Stomach smooth muscle (tissue), 2 donors: Measurements from ENCODE around the gene HLA-DMA.

Experiments
- H3K27ac ChIP-seq: one replicate; pipeline ENCODE4 v1.7.0; 2013; ENCODE audit warnings: mild to moderate bottlenecking, low read length, inconsistent platforms
- H3K27me3 ChIP-seq, 2 donors: one replicate each; pipeline ENCODE4 v1.7.0; 2013; ENCODE audit warnings: low read length in 2 of 2; ENCODE audit not compliant: insufficient read depth in 2 of 2, control insufficient read depth in 1 of 2
- H3K36me3 ChIP-seq, 2 donors: one replicate each; pipeline ENCODE4 v1.7.0; 2013; ENCODE audit warnings: low read length in 2 of 2; ENCODE audit not compliant: control insufficient read depth in 2 of 2, insufficient read depth in 2 of 2
- H3K4me1 ChIP-seq: one replicate; pipeline ENCODE4 v1.7.0; 2013; ENCODE audit warnings: low read length; ENCODE audit not compliant: control insufficient read depth, insufficient read depth
- H3K4me3 ChIP-seq, 2 donors: one replicate each; pipeline ENCODE4 v1.7.0; 2013; ENCODE audit warnings: low read length in 2 of 2
- H3K9ac ChIP-seq, 2 donors: one replicate each; pipeline ENCODE4 v1.7.0; 2013; ENCODE audit warnings: low read length in 2 of 2, mild to moderate bottlenecking in 1 of 2
- H3K9me3 ChIP-seq, 2 donors: one replicate each; pipeline ENCODE4 v1.7.0; 2013; ENCODE audit warnings: low read length in 2 of 2; ENCODE audit not compliant: control insufficient read depth in 2 of 2
- donor health status: healthy.
- donor health status: Pancreatic carcinoma.

HLA-DMA gene

DNA sequence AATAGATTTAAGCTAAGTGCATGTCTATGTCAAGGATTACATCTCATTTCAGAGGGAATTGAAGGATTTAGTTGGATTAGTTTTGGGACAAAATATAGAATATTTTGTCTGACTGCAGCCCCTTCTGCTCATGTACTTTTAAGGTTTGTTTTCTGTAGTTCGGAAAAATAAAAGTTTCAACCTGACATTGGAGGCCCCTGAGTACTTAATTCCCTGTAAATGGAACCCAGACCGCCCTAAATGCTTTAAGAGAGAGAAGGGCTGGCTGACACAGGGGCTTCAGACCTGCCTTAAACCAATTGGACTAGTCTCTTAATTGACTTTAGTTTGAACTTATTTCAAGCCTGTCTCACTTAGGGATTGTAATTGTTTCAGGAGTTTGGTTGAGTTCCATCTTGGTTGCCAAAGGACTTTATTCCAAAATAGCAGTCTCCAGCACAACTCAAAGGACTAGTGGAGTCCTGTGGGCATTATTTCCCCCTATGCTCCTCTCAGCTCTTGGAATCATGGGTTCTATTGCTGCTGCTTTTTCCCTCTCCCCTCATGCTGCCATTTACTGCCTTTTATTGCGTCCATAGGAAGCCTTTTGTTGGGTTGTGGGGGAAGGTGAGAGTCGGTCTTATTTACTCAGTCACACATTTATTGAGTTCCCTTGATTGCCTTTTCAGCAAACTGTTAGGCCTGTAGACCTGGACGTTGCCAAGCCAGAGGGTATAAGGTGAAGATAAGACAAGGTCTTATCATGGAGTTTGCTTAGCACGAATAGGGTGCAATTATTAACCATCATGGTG, 30.0 kb upstream of the HLA-DMA start:
- peaks cover 12% of the 10 kb centered on the region for H3K4me1 ChIP-seq

DNA sequence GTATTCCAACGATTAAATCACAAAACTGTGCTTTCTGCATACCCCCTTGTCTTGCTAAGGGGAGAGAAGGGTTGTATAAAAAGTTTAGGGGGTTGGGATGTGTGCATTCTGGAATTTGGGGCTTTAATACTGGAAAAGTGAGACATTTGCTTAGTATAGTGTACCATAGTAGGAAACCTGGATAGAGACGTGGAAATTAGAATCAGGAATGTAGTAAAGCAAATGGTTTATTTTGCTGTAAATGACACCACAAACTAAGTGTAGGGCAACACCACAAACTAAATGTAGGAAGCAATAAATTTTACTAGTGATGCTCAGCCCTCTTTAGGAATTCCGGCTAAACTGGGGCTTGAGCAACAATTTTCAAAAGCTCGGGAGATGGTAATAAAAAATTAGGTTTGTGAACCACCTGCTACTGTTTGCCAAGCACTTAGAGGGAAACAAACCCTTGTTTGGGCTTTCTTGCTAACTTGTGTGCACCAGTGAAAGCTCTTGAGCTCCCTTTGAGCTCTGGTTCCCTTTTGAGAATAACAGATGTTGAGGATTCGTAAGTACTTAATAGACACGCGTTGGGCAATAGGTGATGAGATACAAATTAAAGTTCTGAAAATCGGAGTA, 29.3 kb upstream of the HLA-DMA start:
- H3K9me3 ChIP-seq = no peaks in the 10 kb centered on the region
- H3K27ac ChIP-seq = peak overlapping the region; percentile 49
- H3K4me3 ChIP-seq = no peak overlapping the region
- H3K9ac ChIP-seq = no peak overlapping the region
- no peaks in the 10 kb centered on the region for H3K27me3 ChIP-seq
- H3K36me3 ChIP-seq = peaks cover 39 to 44% of the 10 kb centered on the region in 2 donors
- peaks cover 18% of the 10 kb centered on the region for H3K4me1 ChIP-seq

More for the DNA sequence above, 30.0 kb upstream of the HLA-DMA start:
- H3K27me3 ChIP-seq = no peaks in the 10 kb centered on the region
- H3K9ac ChIP-seq = peak overlapping the region in 1 of 2 donors; percentile 5
- H3K4me3 ChIP-seq = no peak overlapping the region
- H3K27ac ChIP-seq = peak overlapping the region; percentile 49
- peaks cover 33 to 37% of the 10 kb centered on the region in 2 donors for H3K36me3 ChIP-seq
- no peaks in the 10 kb centered on the region for H3K9me3 ChIP-seq

- Histone ChIP-seq H3K27ac (no peak overlapping the region), H3K27me3 (no peaks in the 10 kb centered on the region), H3K9ac (no peak overlapping the region), H3K4me3 (no peak overlapping the region), H3K9me3 (no peaks in the 10 kb centered on the region), H3K4me1 (peaks cover 31% of the 10 kb centered on the region), H3K36me3 (peaks cover 55 to 59% of the 10 kb centered on the region in 2 donors)
Measured at GRCh38 chr6:32980488-32981038, 27.7 kb upstream of the HLA-DMA start.

DNA sequence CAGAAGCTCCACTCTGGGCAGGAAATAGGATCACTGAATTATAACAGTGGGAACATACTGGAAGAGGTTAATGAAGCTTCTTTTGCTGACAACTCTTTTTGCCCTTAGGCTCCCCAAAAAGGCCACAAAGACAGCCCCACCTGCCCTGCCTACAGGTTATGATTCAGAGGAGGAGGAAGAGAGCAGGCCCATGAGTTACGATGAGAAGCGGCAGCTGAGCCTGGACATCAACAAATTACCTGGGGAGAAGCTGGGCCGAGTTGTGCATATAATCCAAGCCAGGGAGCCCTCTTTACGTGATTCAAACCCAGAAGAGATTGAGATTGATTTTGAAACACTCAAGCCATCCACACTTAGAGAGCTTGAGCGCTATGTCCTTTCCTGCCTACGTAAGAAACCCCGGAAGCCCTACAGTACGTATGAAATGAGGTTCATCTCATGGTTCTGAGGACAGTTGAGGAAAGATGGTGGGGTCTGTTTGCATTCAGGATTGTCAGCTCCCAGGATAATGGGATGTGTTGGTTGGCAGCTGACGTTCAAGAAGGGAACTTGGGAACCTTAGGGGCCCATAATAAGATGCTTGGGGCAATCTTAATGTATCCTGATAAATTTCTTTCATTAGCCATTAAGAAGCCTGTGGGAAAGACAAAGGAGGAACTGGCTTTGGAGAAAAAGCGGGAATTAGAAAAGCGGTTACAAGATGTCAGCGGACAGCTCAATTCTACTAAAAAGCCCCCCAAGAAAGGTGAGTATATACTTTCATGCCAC, 27.0 kb upstream of the HLA-DMA start:
- no peak overlapping the region for H3K27ac ChIP-seq
- H3K4me1 ChIP-seq = peaks cover 37% of the 10 kb centered on the region
- no peak overlapping the region for H3K9ac ChIP-seq
- H3K27me3 ChIP-seq = no peaks in the 10 kb centered on the region
- peaks cover 59 to 63% of the 10 kb centered on the region in 2 donors for H3K36me3 ChIP-seq
- no peak overlapping the region for H3K4me3 ChIP-seq
- H3K9me3 ChIP-seq = no peaks in the 10 kb centered on the region

DNA sequence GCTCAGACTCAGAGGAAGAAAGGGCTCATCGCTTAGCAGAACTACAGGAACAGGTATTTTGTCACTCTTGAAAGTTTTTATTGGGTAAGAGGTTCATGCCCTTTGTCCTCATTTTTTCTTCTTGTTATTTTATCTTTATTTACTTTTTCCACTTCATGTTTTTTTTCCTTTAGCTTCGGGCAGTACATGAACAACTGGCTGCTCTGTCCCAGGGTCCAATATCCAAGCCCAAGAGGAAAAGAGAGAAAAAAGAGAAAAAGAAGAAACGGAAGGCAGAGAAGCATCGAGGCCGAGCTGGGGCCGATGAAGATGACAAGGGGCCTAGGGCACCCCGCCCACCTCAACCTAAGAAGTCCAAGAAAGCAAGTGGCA, 25.0 kb upstream of the HLA-DMA start:
- Histone ChIP-seq H3K4me1 (peaks cover 51% of the 10 kb centered on the region), H3K27me3 (no peaks in the 10 kb centered on the region), H3K9me3 (no peaks in the 10 kb centered on the region), H3K4me3 (no peak overlapping the region), H3K9ac (no peak overlapping the region), H3K36me3 (peaks cover 67 to 69% of the 10 kb centered on the region in 2 donors), H3K27ac (no peak overlapping the region)

DNA sequence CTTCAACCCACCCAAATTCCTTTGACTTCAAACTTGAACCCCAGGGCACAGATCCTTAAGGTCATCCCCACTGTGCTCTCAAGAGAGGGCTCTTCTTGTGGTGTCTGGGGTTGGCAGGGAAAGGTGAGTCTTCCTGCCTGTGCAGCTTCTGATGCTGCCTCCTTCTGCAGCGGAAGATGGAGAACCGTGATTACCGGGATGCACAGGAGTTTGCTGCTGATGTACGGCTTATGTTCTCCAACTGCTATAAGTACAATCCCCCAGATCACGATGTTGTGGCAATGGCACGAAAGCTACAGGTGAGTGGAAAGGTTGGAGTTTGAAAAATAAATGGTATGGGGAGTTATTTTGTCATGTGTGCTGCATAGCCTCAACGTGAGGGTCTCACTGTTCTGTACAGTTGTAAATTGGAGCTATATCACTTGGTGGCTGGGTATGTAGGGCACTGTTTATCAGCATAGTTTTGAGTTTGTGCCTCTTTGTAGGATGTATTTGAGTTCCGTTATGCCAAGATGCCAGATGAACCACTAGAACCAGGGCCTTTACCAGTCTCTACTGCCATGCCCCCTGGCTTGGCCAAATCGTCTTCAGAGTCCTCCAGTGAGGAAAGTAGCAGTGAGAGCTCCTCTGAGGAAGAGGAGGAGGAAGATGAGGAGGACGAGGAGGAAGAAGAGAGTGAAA, 24.5 kb upstream of the HLA-DMA start:
- Histone ChIP-seq H3K4me1 (peaks cover 49% of the 10 kb centered on the region), H3K4me3 (no peak overlapping the region), H3K36me3 (peaks cover 67 to 72% of the 10 kb centered on the region in 2 donors), H3K27me3 (no peaks in the 10 kb centered on the region), H3K9me3 (no peaks in the 10 kb centered on the region), H3K27ac (no peak overlapping the region), H3K9ac (no peak overlapping the region)

GRCh38 chr6:32976334-32977069, 23.6 kb upstream of the HLA-DMA start:
- Histone ChIP-seq H3K27ac (no peak overlapping the region), H3K9me3 (no peaks in the 10 kb centered on the region), H3K9ac (no peak overlapping the region), H3K4me1 (peaks cover 44% of the 10 kb centered on the region), H3K36me3 (peaks cover 66 to 73% of the 10 kb centered on the region in 2 donors), H3K27me3 (no peaks in the 10 kb centered on the region), H3K4me3 (no peak overlapping the region)

- peaks cover 62 to 67% of the 10 kb centered on the region in 2 donors for H3K36me3 ChIP-seq
- no peaks in the 10 kb centered on the region for H3K27me3 ChIP-seq
- H3K27ac ChIP-seq = no peak overlapping the region
- H3K4me3 ChIP-seq = no peak overlapping the region
- H3K9me3 ChIP-seq = no peaks in the 10 kb centered on the region
- peaks cover 44% of the 10 kb centered on the region for H3K4me1 ChIP-seq
- H3K9ac ChIP-seq = no peak overlapping the region
Measured at GRCh38 chr6:32975886-32976285, 23.0 kb upstream of the HLA-DMA start.

GRCh38 chr6:32974541-32975308, 21.8 kb upstream of the HLA-DMA start:
- H3K27ac ChIP-seq = peak overlapping the region; percentile 11
- peaks cover 51 to 55% of the 10 kb centered on the region in 2 donors for H3K36me3 ChIP-seq
- H3K4me3 ChIP-seq = peak overlapping the region; percentile 91 to 99
- peaks cover 49% of the 10 kb centered on the region for H3K4me1 ChIP-seq
- H3K9me3 ChIP-seq = no peaks in the 10 kb centered on the region
- peak overlapping the region; percentile 56 to 58 for H3K9ac ChIP-seq
- no peaks in the 10 kb centered on the region for H3K27me3 ChIP-seq
